ENCODE measurements around the gene UQCRFS1. TPM values are rescaled to one million over a fixed set of nuclear protein-coding genes. Genes with fewer than 3 reads are reported as not detected.
A peak's percentile ranks its signal among the peaks of the same experiment; 100 is the strongest.

The UQCRFS1 gene
- total RNA-seq, 2 donors from 2014 or later, result 30.3 to 41.3 TPM

GRCh38 chr19:29247872-29248271 lies 34.9 kb upstream of the UQCRFS1 start:
- H3K27ac ChIP-seq, result no peak overlapping the region
- WGBS, result 15% methylated on average over 9 of the region's 9 CpGs
- H3K27me3 ChIP-seq (replicated peaks; ENCODE audit: insufficient read depth), result no peaks in the 10 kb centered on the region
- intact Hi-C loops (cut with DNase I), result loop anchor here (10.0 kb wide), 1 partner anchor 53 kb away; no protein-coding TSS in a partner anchor
- H3K4me3 ChIP-seq, result no peak overlapping the region
- no peaks in the 10 kb centered on the region for H3K9me3 ChIP-seq
- TF ChIP-seq CTCF (IDR thresholded peaks at IDR 0.05) (no peak), POLR2AphosphoS5 (IDR thresholded peaks at IDR 0.05) (no peak), POLR2A (IDR thresholded peaks at IDR 0.05) (no peak)
- H3K36me3 ChIP-seq, result no peaks in the 10 kb centered on the region
- DNase-seq (ENCODE audit: low spot score), result no peak
- no peaks in the 10 kb centered on the region for H3K4me1 ChIP-seq (replicated peaks)

GRCh38 chr19:29247471-29247870 lies 34.5 kb upstream of the UQCRFS1 start:
- no peaks in the 10 kb centered on the region for H3K4me1 ChIP-seq (replicated peaks)
- no peak overlapping the region for H3K27ac ChIP-seq
- no peaks in the 10 kb centered on the region for H3K36me3 ChIP-seq
- no peaks in the 10 kb centered on the region for H3K9me3 ChIP-seq
- 55% methylated on average over 9 of the region's 9 CpGs for WGBS
- no peaks in the 10 kb centered on the region for H3K27me3 ChIP-seq (replicated peaks; ENCODE audit: insufficient read depth)
- intact Hi-C loops (cut with DNase I), result loop anchor here (10.0 kb wide), 1 partner anchor 53 kb away; no protein-coding TSS in a partner anchor
- H3K4me3 ChIP-seq, result no peak overlapping the region
- no peak for DNase-seq (ENCODE audit: low spot score)
- TF ChIP-seq POLR2AphosphoS5 (IDR thresholded peaks at IDR 0.05), result no peak
- no peak for TF ChIP-seq POLR2A (IDR thresholded peaks at IDR 0.05)
- no peak for TF ChIP-seq CTCF (IDR thresholded peaks at IDR 0.05)

- no peaks in the 10 kb centered on the region for H3K27me3 ChIP-seq (replicated peaks; ENCODE audit: insufficient read depth)
- TF ChIP-seq POLR2A (IDR thresholded peaks at IDR 0.05) (no peak), CTCF (IDR thresholded peaks at IDR 0.05) (no peak), POLR2AphosphoS5 (IDR thresholded peaks at IDR 0.05) (no peak)
- no peaks in the 10 kb centered on the region for H3K4me1 ChIP-seq (replicated peaks)
- intact Hi-C loops (cut with DNase I), result loop anchor here (10.0 kb wide), 1 partner anchor 52 kb away; no protein-coding TSS in a partner anchor
- no peak for DNase-seq (ENCODE audit: low spot score)
- WGBS, result 71% methylated on average over 3 of the region's 3 CpGs
- H3K4me3 ChIP-seq, result no peak overlapping the region
- H3K27ac ChIP-seq, result no peak overlapping the region
- H3K9me3 ChIP-seq, result no peaks in the 10 kb centered on the region
- H3K36me3 ChIP-seq, result no peaks in the 10 kb centered on the region
Measured at GRCh38 chr19:29247051-29247450, 34.1 kb upstream of the UQCRFS1 start.

GRCh38 chr19:29245215-29245614 lies 32.3 kb upstream of the UQCRFS1 start:
- Histone ChIP-seq H3K9me3 (no peaks in the 10 kb centered on the region), H3K27ac (no peak overlapping the region), H3K4me1 (replicated peaks) (no peaks in the 10 kb centered on the region), H3K36me3 (no peaks in the 10 kb centered on the region), H3K4me3 (no peak overlapping the region), H3K27me3 (replicated peaks; ENCODE audit: insufficient read depth) (no peaks in the 10 kb centered on the region)
- peak; percentile 13 for DNase-seq (ENCODE audit: low spot score)
- 23% methylated on average over 6 of the region's 6 CpGs for WGBS
- intact Hi-C loops (cut with DNase I), result loop anchor here (10.0 kb wide), 1 partner anchor 50 kb away; no protein-coding TSS in a partner anchor
- TF ChIP-seq CTCF (IDR thresholded peaks at IDR 0.05), result no peak
- no peak for TF ChIP-seq POLR2A (IDR thresholded peaks at IDR 0.05)
- no peak for TF ChIP-seq POLR2AphosphoS5 (IDR thresholded peaks at IDR 0.05)

- intact Hi-C loops (cut with DNase I), result loop anchor here (10.0 kb wide), 1 partner anchor 47 kb away; no protein-coding TSS in a partner anchor
- Histone ChIP-seq H3K27ac (no peak overlapping the region), H3K27me3 (replicated peaks; ENCODE audit: insufficient read depth) (no peaks in the 10 kb centered on the region), H3K9me3 (no peaks in the 10 kb centered on the region), H3K4me1 (replicated peaks) (no peaks in the 10 kb centered on the region), H3K4me3 (no peak overlapping the region), H3K36me3 (no peaks in the 10 kb centered on the region)
- DNase-seq (ENCODE audit: low spot score), result no peak
- no peak for TF ChIP-seq POLR2AphosphoS5 (IDR thresholded peaks at IDR 0.05)
Measured at GRCh38 chr19:29241324-29241723, 28.4 kb upstream of the UQCRFS1 start.

All from prostate gland (tissue), 2 donors.